ENCODE measurements around the gene GPN3. TPM values are rescaled to one million over a fixed set of nuclear protein-coding genes. Genes with fewer than 3 reads are reported as not detected.

Gene GPN3
- total RNA-seq, 1 experiment from 2014 or later, result 31.8 TPM

DNA sequence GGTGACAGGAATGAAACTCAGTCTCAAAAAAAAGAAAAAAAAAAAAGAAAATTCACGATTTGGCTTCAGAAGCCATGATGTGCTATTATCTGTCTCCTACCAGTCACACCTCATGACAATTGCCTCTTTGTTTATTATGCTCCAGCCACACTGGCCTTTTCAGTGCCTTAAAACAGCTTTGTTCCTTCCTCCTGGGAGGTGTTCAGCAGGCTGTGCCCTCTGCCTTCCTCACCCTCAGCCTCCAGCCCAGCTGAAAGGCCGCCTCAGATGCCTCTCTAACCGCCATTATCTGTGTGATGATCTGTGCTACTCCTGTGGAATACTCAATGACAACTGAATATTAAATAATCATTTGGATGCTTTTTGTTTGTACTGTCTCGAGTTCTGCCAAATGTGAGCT lies 9.3 kb downstream of the GPN3 start:
- no peaks in the 10 kb centered on the region for H3K27me3 Mint-ChIP-seq (ENCODE audit: unreplicated experiment)
- H3K27ac Mint-ChIP-seq (ENCODE audit: unreplicated experiment), result no peak overlapping the region
- DNase-seq, result no peak
- no peaks in the 10 kb centered on the region for H3K4me1 Mint-ChIP-seq (ENCODE audit: low read depth, unreplicated experiment)
- H3K9me3 Mint-ChIP-seq (ENCODE audit: low read depth, unreplicated experiment), result no peaks in the 10 kb centered on the region
- no peak overlapping the region for H3K4me3 Mint-ChIP-seq (ENCODE audit: low read depth, unreplicated experiment)
- CTCF ChIA-PET, result interaction anchor here (0.5 to 0.8 kb wide), 3 partner anchors 9 to 1411 kb away, joined by 3 to 4 read pairs (median 3); partner anchors contain the start of gene ARPC3
- peaks cover 13% of the 10 kb centered on the region for H3K36me3 Mint-ChIP-seq (ENCODE audit: insufficient read depth, unreplicated experiment)
- BruUV-seq (replicated peaks), result no TSS peak
- intact Hi-C loops (cut with micrococcal nuclease; ENCODE audit: unreplicated experiment), result no loop called here
- TF ChIP-seq, protein P1, sequence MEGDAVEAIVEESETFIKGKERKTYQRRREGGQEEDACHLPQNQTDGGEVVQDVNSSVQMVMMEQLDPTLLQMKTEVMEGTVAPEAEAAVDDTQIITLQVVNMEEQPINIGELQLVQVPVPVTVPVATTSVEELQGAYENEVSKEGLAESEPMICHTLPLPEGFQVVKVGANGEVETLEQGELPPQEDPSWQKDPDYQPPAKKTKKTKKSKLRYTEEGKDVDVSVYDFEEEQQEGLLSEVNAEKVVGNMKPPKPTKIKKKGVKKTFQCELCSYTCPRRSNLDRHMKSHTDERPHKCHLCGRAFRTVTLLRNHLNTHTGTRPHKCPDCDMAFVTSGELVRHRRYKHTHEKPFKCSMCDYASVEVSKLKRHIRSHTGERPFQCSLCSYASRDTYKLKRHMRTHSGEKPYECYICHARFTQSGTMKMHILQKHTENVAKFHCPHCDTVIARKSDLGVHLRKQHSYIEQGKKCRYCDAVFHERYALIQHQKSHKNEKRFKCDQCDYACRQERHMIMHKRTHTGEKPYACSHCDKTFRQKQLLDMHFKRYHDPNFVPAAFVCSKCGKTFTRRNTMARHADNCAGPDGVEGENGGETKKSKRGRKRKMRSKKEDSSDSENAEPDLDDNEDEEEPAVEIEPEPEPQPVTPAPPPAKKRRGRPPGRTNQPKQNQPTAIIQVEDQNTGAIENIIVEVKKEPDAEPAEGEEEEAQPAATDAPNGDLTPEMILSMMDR (IDR thresholded peaks at IDR 0.05; ENCODE audit: unreplicated experiment), result no peak

DNA sequence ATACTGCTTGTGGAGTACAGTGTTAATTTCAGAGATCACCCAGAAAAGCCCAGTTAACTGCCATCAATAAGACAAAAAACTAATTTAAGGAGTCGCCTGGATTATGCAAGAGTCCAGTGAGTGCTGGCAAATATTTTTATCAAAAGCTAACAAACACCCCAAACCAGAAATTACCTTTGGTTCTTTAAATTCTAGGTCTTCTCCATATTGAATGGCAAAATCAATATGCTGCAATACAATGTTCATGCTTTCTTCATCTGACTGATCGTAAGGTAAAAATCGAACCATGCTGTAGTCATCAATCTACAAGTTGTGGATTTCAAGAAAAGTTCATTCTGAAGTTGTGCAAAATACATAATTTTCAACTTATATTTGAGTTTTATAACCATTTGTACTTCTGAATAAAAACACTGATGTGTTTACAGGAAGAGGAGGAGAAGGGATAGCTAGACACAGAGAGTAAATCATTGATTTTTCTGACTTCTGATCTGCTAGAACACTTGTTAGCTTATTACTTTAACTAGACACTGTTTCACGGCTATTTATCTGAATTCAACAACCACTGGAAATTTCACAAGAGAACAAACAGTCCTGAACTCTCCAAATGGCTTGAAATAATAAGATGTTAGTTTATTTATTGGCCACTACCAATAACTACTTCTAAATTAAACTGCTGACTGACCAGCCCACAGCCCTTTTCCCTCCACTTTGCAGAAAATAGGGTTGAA lies 14.3 kb downstream of the GPN3 start:
- no TSS peak for BruUV-seq (replicated peaks)
- H3K36me3 Mint-ChIP-seq (ENCODE audit: insufficient read depth, unreplicated experiment), result peaks cover 35% of the 10 kb centered on the region
- intact Hi-C loops (cut with micrococcal nuclease; ENCODE audit: unreplicated experiment), result loop anchor here (5.0 kb wide), 2 partner anchors 149 to 434 kb away; no protein-coding TSS in a partner anchor

GRCh38 chr12:110451263-110451662 lies 16.8 kb downstream of the GPN3 start:
- no TSS peak for BruUV-seq (replicated peaks)
- Mint-ChIP-seq H3K27ac (ENCODE audit: unreplicated experiment) (peak overlapping the region; percentile 51), H3K4me1 (ENCODE audit: low read depth, unreplicated experiment) (peaks cover 8% of the 10 kb centered on the region), H3K9me3 (ENCODE audit: low read depth, unreplicated experiment) (no peaks in the 10 kb centered on the region), H3K4me3 (ENCODE audit: low read depth, unreplicated experiment) (peak overlapping the region; percentile 92), H3K36me3 (ENCODE audit: insufficient read depth, unreplicated experiment) (peaks cover 33% of the 10 kb centered on the region), H3K27me3 (ENCODE audit: unreplicated experiment) (no peaks in the 10 kb centered on the region)
- CTCF ChIA-PET, result interaction anchor here (0.6 kb wide), 1 partner anchor 19 kb away, joined by 3 read pairs; no protein-coding TSS in a partner anchor
- intact Hi-C loops (cut with micrococcal nuclease; ENCODE audit: unreplicated experiment), result loop anchor here (5.0 kb wide), 2 partner anchors 151 to 436 kb away; no protein-coding TSS in a partner anchor
- TF ChIP-seq, protein P1 (IDR thresholded peaks at IDR 0.05; ENCODE audit: unreplicated experiment), result no peak
- DNase-seq, result no peak

More for the DNA sequence above, 14.3 kb downstream of the GPN3 start:
- CTCF ChIA-PET, result no interaction called here
- Mint-ChIP-seq H3K4me3 (ENCODE audit: low read depth, unreplicated experiment) (no peak overlapping the region), H3K4me1 (ENCODE audit: low read depth, unreplicated experiment) (peaks cover 8% of the 10 kb centered on the region), H3K27me3 (ENCODE audit: unreplicated experiment) (no peaks in the 10 kb centered on the region), H3K27ac (ENCODE audit: unreplicated experiment) (no peak overlapping the region), H3K9me3 (ENCODE audit: low read depth, unreplicated experiment) (no peaks in the 10 kb centered on the region)
- no peak for DNase-seq
- TF ChIP-seq, protein P1 (IDR thresholded peaks at IDR 0.05; ENCODE audit: unreplicated experiment), result no peak

DNA sequence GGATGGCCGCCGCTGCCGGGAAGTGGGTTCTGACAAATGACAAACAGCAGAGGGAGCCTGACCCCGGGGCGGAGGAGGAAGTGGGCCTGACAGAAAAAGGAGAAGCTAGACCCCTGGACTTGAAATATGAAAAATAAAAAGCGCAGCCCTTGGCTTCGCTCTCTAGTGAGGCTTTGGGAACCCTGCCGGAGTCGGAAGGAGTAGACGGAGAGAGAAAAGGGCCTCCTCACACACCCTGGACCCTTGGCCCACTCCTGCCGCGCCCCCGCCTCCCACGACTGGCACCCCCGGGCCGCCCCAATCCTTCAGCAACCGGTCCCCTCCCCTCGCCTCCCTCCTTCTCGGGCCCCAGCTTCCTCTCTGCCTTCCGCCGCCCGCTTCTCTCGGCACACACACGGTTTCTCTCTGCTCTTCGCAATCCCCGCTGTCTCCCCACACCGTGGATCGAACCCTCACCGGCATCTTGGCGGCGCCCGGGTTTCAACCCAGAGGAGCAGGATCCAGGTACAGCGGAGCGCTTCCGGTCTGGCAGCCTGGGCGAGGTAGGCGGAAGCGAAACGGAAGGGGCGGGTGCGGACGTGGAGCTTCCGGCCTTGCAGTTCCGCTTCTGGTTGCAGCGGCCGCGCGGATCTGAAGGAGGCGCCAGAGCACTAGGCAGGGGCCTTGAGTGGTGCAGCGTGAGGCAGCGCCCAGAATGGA lies 18.1 kb downstream of the GPN3 start, which contains the start of gene ARPC3:
ARPC3 (minus strand) TSS at position 539 of the 699 bp plus-strand sequence; CDS start at position 462, 77 bp downstream.
- H3K4me3 Mint-ChIP-seq (ENCODE audit: low read depth, unreplicated experiment), result peak within 1 kb of the TSS; percentile 92
- no peaks in the 10 kb centered on the region for H3K9me3 Mint-ChIP-seq (ENCODE audit: low read depth, unreplicated experiment)
- CTCF ChIA-PET, result interaction anchor here (0.6 to 1.7 kb wide), 11 partner anchors 9 to 438 kb away, joined by 3 to 21 read pairs (median 5); partner anchors contain the start of genes FAM216A, GPN3 and TCTN1
- intact Hi-C loops (cut with micrococcal nuclease; ENCODE audit: unreplicated experiment), result loop anchor here (5.0 kb wide), 2 partner anchors 152 to 437 kb away; no protein-coding TSS in a partner anchor
- no peaks in the 10 kb centered on the region for H3K27me3 Mint-ChIP-seq (ENCODE audit: unreplicated experiment)
- TF ChIP-seq, protein P1 (IDR thresholded peaks at IDR 0.05; ENCODE audit: unreplicated experiment), result peak; percentile 79
- H3K36me3 Mint-ChIP-seq (ENCODE audit: insufficient read depth, unreplicated experiment), result peaks cover 40% of the 10 kb centered on the region
- peak; percentile 96 for DNase-seq
- no TSS peak for BruUV-seq (replicated peaks)
- H3K27ac Mint-ChIP-seq (ENCODE audit: unreplicated experiment), result peak within 1 kb of the TSS; percentile 96
- peaks cover 8% of the 10 kb centered on the region for H3K4me1 Mint-ChIP-seq (ENCODE audit: low read depth, unreplicated experiment)

Data from Calu3 (cell line).